ENCODE results near the gene CFAP410. TPM values are rescaled to one million over a fixed set of nuclear protein-coding genes. Genes with fewer than 3 reads are reported as not detected.
"Not testable (repeated sequence)": the region's sequence is repeated elsewhere in the genome, so short reads cannot be mapped to it uniquely, and the experiment has no call there.

The CFAP410 gene
- total RNA-seq, 1 experiment from 2014 or later = 5.9 TPM

DNA sequence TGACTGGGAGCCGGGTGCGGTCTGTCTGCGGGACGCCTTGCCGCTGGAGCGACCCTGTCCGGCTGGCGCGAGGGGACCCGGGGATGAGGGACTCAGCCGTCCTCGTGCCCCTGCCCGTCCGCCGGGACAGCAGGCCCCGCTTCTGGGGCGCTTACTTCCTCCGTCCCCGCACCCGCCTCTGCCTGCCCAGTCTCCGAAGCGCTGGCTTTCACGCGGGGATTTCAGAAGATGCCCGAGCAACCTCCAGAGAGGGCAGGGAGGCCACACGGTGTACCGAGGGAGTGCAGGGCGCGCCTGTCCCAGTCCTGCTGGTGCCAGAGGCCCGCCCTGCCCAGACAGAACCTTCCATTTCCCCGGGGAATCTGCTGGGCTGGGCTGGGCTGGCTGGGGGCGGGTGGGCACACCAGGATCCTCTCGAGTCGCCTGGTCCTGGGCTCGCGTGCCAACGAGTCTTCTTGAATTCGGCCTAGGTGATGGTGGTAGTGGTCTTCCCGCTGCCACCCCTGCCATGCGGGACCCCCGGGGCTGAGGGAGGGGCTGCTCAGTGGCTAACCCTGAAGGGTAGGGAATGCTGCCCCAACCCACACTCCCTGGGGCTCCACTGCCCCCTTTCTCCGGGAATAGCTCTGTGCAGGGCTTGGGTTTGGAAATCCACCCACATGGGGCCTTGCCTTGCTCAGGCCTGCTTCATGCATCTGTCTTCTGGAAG, 11.7 kb upstream of the CFAP410 start:
- no peak for DNase-seq (ENCODE audit: low read depth)

- no peak for DNase-seq (ENCODE audit: low read depth)
Observed at GRCh38 chr21:44349847-44350772, 10.9 kb upstream of the CFAP410 start.

- no peak for DNase-seq (ENCODE audit: low read depth)
Observed at GRCh38 chr21:44349416-44349846, 10.2 kb upstream of the CFAP410 start.

DNA sequence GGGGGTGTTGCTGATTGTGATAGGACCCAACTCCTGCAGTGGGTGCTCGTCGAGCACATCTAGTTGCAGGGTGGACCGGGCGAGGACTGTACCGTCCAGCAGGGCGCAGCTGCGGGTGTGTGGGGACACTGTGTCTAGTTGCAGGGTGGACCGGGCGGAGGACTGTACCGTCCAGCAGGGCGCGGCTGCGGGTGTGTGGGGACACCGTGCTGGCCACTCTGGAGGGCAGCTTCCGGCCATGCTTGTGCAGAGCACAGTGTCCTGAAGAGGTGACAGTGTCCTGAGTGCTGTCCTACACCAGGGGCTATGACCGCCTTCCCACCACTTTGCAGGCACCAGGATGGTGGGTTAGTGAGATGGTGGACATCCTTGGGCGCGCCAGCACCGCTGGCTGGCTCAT, 9.7 kb upstream of the CFAP410 start:
- no peak for DNase-seq (ENCODE audit: low read depth)

DNA sequence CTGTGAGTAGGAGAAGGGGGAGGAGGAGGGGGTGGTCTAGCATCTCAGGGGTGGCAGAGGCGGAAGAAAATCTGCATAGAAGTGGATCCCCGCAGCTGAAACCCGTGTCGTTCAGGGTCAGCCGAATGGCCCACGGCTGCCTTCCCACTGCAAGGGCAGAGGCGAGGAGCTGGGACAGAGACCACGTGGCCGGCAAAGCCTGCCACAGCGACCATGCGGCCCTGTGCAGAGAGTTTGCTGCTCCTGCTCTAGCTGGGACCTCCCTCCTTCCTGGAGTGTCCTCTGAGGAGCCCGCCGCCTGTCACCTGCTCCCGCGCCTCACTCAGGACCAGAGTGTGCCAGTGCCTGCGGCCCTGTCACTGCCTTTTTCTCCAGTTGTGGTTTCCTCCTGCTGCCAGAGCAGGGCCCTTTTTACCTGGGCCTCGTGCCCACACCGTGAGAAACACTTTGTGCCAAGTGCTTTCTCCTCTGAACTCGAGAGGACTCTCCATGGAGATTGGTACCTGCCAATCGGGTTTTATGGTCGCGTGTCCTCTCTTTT, 8.8 kb upstream of the CFAP410 start:
- DNase-seq (ENCODE audit: low read depth) = no peak

DNA sequence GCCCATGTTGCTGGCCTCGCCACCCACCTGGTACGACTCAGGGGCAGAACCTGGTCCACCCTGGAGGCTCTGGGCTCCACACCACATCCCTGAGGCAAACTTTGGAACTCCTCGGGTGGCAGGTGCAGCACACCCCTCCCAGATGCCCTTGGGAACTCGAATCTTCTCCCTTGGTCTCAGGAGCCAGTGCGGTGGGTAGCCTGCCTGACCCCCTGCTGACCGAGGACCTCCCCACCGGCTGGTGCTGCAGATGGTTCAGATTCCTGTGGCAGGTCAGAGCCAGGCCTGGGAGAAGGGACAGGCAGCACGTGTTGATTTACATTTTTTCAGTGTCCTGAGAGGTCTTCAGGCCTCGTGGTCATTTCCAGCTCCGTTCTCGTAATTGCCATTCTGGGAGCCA, 6.3 kb upstream of the CFAP410 start:
- DNase-seq (ENCODE audit: low read depth) = no peak

DNA sequence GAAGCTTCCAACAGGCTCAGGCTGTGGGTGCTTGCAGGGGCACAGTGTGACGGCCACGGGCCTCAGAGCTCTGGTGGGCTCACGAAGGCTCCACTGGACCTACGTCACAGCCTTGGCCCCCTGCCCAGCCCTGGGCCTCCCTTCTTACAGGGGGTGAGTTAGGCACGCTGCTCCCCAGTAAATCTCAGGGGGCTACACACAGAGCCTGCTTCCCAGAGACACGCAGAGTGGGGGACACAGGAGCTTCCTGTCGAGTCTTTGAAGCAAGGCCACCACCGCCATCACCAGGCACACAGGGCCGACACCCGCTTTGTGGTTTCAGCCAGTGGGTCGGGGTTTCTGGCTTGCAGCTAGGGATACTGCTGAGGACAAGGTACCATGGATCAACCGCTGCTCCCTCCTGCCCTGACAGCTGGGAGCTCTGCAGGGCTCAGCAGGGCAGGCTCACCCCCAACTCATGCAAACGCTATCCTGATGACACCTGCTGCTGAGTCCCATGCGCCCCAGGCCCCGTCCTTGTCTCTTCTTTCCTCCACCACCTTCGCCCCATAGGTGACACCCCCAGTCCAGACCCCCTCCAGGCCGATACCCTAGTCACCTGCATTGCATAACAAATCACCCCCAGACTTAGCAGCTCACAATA, 5.5 kb upstream of the CFAP410 start:
- no peak for DNase-seq (ENCODE audit: low read depth)

DNA sequence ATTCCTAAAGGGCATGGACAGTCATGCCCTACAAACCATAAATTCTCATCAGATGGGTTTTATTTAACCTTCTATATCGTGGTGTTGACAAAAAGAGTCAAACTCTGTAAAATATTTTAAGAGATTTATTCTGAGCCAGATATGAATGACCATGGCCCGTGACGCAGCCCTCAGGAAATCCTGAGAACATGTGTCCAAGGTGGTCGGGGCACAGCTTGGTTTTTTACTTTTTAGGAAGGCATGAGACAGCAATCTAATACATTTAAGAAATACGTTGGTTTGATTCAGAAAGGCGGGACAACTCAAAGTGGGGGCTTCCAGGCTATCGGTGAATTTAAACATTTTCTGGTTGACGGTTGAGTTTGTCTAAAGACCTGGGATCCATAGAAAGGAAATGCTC, 3.8 kb upstream of the CFAP410 start:
- DNase-seq (ENCODE audit: low read depth) = not testable (repeated sequence)

DNA sequence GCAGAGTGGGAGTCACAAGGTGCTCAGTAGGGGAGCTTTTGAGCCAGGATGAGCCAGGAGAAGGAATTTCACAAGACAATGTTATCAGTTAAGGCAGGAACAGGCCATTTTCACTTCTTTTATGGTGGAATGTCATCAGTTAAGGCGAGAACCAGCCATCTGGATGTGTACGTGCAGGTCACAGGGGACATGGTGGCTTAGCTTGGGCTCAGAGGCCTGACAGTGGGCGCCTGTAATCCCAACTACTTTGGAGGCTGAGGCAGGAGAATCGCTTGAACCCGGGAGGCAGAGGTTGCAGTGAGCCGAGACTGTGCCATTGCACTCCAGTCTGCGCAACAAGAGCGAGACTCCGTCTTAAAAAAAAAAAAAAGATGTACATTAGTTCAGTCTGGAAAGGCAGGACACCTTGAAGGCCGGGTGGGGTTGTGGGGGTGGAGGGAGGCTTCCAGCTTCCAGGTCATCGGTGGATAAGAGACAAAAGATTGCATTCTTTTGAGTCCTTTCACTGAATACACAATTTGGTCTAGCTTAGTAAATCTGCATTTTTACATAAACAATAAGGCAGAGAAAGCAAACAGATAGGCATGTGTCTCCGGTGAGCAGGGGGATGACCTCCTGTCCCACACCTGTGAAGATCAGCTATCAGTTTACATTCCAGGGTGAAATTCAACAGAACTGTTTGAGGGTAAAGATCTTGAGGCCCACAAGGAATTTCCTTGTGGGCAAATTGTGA, 2.7 kb upstream of the CFAP410 start:
- DNase-seq (ENCODE audit: low read depth) = not testable (repeated sequence)

DNA sequence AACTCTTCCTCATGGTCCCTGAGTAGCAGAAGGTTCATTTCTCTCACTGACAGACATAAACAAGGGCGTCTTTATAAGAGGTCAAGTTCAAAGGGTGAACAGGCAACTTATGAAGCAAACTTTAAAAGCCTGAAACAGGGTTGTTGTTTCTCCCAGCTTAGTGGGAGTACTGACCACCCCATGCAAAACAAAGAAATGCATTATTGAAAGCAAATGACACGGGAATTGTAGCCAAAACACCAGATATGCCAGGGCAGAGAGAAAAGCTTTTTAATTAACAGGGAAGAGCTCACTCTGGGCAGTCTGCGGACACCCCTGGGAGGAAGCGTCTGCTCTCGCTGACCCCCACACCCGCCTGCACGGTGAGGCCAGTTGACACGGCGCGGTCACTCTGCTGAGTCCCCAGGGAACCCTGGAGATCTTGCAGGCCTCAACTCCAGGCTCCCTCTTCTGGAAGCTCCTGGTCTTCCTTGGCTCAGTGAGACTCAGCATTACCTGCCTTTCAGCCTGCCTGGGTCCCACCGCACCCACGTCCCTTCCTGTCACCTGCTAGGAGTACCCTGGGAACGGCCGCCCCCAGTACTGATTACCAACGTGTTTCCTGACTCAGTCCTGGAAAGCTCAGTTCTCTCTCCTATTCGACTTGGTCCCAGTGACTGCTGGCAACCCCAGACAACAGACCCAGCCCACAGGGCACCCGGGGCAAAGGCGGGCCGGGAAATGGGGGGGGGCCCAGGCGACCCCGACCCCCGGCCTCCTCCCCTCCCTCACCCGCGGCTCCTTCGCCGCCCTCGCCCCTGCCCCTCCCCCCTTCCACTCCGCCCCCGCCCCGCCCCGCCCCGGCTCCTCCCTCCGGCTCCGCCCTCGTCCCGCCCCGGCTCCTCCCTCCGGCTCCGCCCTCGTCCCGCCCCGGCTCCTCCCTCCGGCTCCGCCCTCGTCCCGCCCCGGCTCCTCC, 972 bp downstream of the CFAP410 start:
- DNase-seq (ENCODE audit: low read depth) = peak; percentile 58

GRCh38 chr21:44337449-44337848, 1.7 kb downstream of the CFAP410 start:
- no peak for DNase-seq (ENCODE audit: low read depth)

- DNase-seq (ENCODE audit: low read depth) = no peak
Observed at GRCh38 chr21:44335266-44336059, 3.7 kb downstream of the CFAP410 start.

DNA sequence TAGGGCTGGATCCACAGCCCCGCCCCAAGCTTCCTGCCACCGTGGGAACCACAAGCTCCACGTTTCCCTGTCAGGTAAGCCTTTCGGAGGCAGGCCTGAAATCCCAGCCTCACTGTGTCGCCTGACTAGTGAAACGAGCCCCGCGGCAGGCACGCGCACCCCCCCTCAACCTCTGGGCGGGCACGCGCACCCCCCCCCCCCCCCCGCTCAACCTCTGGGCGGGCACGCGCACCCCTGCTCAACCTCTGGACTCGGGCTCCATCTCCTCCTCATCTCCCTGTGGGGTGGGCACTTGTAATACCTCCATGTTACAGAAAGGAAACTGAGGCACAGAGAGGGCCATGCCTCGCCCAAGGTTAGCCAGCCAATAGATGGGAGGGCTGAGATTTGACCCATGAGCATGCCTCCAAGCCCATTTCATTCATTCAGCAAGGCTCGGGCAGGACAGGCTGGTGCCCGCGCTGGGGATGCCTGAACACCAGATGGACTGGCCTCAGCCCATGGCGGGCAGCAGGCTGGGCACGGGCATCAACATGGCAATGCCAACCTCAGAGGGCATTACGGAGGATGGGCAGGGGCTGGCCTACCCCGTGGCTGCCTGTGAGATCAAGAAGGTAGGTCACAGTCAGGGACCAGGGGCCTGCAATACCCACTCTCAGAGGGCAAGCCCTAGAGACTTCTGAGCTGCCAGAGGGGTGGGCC, 4.7 kb downstream of the CFAP410 start:
- DNase-seq (ENCODE audit: low read depth) = no peak

GRCh38 chr21:44333509-44334328, 5.5 kb downstream of the CFAP410 start:
- no peak for DNase-seq (ENCODE audit: low read depth)

- DNase-seq (ENCODE audit: low read depth) = no peak
Observed at GRCh38 chr21:44332965-44333364, 6.2 kb downstream of the CFAP410 start.

- DNase-seq (ENCODE audit: low read depth) = no peak
Observed at GRCh38 chr21:44332383-44332782, 6.8 kb downstream of the CFAP410 start.

DNA sequence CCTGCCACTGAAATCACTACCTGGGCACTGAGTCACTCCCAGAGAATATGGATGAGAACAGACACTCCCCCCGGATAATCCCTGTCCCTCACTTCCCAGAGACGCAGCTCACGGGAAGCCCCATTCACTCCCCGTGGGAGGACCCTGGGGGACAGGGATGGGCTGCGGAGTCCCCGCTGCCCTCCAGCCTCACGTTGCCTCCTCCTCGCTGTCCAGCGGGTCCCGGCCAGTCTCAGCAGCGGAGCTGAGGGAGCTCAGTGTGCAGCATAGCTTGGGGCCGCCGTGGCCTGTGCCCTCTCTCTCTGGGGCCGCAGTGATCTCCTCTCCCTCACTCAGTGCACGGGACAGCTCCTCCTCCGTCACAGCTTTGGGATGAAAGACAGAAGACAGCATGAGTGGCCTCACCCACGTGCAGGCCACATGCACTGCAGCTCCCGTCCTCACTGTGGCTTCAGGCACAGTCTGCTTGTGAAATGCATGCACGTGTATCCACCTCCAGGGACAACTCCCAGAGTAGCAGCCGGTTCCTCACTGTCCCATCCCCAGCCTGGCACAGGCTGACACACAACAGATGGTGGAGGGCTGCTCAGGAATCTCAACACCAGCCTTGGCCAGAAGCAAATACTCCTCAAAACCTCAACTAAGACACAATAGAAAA, 7.4 kb downstream of the CFAP410 start:
- DNase-seq (ENCODE audit: low read depth) = peak; percentile 20
